TTC549 (cell line): ENCODE measurements around the gene ZNF556.

Experiments used
- FAIRE-seq: peaks from 2 replicates; lab custom pipeline; 2012; peaks lifted over from hg19 to GRCh38; lab: Jason Lieb, UNC

Gene ZNF556

DNA sequence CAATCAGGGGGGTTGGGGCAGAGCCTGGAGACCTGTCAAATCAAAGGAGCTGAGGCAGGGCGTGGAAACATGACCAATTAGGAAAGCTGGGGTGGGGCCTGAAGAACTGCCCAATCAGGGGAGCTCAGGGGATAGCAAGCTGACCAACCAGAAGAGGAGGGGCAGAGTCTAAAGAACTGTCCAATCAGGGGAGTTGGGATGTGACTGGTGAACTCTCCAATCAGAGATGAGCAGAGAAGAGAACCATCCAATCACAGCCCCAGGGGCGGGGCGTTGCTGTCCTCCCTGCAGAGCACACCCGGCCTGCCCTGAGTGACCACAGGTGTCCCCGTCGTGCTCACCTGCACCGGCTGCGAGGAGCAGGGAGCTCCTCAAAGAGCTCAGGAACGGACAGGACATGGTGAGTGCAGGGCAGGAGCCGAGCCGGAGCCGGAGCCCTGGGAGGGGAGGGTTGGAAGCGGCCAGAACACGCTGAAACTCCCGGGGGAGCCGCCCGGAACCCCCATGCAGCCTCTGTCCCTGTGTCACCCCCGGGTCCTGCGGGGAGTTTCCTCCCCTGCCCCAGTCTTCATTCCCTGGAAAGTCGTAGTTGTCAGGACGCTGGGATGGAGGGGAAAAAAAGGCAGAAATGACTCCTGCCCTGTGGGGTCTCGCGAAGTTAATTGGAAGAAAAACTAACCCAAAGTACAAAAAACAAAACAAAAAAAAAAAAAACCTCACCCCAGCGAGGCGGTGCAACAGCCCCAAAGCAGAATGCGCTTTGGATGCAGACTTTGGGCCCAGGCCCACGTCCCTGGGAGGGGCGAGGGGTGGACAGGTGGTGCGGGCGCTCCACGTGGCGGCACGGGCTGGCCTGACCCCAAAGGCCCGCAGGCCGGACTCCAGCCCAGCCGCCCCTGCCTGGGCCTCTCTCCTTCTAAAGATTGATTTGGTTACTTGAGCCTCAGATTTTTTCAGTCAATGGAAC is at the start of gene ZNF556:
Gene ZNF556, plus strand, starts transcription at position 311 of the 967 bp plus-strand sequence. Its CDS starts 87 bp downstream, at position 398.
- no peak for FAIRE-seq

DNA sequence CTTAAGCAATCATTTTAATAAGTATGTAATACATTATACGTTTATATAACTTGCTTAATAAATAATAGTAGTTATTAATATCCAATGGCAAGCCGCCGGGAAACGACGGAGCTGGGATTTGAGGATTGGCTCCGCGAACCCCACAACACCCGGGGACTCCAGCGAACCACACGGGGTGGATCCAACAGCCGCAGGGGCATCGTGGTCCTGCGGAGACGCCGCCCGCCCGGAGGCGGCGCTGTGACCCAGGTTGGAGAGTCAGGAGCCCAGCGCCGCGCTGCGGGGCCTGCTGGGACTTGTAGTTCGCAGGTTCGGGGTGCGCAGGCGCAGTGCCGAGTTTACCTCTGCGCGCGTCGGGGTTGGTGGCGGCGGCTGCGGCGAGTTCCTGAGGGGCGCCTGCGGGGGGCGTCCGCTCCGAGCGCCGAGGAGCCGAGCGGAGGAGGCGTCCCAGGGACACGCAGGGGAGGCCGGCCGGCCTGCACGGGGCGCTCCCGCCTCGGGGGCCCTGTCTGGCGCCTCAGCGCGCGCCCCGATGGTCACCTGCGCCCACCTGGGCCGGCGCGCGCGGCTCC is 47.5 kb upstream of the ZNF556 start, which contains the start of gene ZNF554:
Gene ZNF554, plus strand, starts transcription at position 329 of the 572 bp plus-strand sequence. Its CDS starts 204 bp downstream, at position 533.
- no peak for FAIRE-seq

DNA sequence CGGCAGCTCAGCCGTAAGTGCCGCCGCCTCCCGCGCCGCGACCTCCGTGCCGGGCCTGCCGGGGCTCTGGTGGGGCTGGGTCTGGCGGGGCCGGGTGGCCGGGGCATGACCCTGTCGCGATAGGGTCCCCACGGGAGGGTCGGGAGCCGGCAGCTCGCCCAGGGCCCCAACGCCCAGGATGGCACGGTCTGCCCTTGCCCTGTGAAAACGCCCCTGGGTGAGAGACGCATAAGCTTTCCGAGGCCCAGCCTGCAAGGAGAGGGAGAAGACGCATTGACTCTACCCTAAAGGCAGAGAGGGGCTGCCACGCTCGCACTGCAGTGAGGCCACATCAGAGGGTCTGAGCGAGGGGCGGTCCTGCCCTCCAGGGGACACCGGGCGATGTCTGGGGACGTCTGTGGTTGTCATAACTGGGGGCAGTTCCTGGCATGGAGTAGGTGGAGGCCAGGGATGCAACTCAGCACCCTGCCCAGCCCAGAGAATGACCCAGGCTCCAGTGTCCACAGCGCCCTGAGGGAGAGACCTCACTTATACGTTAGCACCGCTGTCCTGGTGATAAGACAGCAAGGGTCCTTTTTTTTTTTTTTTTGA is 46.9 kb upstream of the ZNF556 start:
- FAIRE-seq: no peak

DNA sequence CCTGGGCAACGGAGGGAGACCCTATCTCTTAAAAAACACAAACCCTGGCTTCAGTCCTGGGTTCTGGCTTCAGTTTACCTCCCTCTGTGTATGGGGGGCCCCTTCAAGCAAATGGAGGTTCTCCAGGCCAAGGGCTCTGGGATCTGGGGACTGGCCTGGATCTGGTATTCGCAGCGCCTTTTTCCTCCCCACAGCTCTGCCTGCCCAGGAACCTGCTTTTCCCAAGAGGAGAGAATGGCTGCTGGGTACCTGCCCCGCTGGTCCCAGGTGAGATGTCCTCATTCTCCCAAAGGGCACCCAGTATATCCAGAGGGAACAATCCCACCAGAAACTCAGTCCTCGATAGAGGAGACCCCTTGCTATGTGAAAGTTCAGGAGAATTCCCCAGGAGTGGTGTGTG is 44.3 kb upstream of the ZNF556 start:
- FAIRE-seq: no peak

DNA sequence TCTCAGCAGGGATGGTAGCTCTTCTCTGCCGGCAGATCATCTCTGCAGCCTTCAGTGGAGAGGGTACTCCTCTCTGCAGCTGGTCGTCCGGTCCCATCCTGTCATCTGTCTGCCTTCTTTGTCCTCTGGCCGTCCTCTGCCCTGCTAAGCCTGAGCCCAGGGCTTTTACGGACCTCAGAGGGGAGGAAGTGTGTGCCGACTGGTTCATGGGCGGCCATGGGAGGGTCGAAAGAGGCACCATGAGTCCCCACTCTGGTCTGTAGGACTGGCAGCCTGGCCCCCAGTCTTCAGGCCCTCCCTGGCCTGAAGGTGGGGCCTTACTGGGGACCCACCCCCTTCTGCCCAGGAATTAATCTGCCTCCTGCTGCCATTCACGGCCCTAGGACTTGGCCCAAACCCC is 43.5 kb upstream of the ZNF556 start:
- no peak for FAIRE-seq

DNA sequence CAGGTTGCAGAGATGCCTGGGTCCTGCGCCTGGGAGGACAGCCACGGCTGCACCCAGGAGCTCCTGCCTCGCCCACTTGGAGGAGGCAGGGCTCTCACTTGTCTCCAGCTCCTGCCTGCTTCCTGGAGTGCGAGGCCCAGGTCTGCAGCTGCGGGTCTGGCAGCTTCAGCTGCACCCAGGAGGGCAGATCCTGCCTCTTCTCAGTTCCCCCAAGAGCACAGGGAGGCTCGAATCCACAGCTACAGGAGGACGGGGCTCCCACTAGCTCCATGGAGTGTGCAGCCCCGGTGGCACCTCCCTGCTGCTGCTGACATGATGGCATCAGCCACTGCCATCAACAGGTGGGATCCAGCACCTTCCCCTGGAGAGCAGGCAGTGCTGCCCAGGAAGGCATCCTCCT is 43.0 kb upstream of the ZNF556 start:
- no peak for FAIRE-seq

DNA sequence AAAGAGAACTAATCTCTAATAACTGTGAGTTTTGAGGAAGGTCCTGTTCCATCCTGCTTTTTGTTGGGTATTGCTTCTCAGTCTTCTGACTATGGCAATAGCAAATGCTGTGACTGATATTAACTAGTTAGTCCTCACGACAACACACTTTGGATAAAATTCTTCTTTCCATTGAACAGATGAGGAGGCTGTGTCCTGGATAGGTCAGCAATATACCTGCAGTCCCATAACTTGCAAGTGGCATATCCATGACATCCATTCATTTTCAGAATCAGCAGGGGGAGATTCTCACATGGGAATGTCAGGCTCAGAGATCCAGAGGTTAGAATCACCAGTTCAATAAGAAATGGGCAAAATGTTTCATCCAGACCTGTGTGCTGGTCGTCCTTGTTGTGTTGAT is 40.1 kb upstream of the ZNF556 start:
- no peak for FAIRE-seq

DNA sequence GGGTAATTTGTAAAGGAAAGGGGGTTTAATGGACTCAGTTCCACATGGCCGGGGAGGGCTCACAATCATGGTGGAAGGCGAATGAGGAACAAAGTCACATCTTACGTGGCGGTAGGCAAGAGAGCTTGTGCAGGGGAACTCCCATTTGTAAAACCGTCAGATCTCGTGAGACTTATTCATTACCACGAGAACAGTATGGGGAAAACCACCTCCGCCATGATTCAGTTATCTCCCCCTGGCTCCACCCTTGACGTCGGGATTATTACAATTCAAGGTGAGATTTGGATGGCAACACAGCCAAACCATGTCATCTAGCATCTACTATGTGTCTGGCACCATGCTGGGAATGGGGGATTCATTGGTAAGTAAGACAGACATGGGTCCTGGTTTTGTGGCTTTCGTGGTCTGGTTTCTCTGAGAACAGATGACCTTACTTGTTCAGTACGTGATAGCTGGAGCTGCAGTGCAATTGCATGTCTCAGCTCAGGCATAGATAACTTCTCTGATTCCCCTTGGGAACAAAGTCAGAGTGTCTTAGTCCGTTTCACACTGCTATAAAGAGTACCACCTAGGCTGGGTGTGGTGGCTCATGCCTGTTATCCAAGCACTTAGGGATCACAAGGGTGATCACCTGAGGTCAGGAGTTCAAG is 39.2 kb upstream of the ZNF556 start:
- no peak for FAIRE-seq

DNA sequence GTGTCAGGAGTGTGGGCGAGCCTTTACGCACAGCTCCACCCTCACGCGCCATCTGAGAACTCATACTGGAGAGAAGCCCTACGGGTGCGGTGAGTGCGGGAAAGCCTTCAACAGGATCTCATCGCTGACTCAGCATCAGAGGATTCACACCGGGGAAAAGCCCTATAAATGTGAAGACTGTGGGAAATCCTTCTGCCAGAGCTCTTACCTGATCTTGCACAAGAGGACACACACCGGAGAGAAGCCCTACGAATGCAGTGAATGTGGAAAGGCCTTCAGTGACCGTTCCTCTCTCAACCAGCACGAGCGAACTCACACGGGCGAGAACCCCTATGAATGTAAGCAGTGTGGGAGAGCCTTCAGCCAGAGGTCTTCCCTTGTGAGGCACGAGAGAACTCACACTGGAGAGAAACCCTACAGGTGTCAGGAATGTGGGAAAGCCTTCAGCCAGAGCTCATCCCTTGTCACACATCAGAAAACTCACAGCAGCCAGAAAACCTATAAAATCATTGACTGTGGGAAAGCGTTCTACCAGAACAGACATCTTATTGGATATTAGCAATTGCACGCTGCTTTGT is 32.8 kb upstream of the ZNF556 start:
- no peak for FAIRE-seq

DNA sequence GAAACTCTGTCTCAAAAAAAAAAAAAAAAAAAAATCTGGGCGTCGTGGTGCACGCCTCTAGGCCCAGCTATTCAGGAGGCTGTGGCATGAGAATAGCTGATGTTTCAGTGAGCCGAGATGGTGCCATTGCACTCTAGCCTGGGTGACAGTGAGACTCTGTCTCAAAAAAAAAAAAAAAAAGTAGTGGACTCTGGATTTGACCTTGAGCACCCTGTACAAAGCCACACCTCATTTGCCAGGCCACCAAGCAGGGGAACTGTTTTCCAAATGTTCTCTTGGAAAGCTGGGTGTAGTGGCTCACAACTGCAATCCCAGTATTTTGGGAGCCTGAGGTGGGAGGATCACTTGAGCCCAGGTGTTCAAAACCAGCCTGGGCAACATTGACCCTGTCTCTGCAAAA is 29.7 kb upstream of the ZNF556 start:
- FAIRE-seq: no peak

DNA sequence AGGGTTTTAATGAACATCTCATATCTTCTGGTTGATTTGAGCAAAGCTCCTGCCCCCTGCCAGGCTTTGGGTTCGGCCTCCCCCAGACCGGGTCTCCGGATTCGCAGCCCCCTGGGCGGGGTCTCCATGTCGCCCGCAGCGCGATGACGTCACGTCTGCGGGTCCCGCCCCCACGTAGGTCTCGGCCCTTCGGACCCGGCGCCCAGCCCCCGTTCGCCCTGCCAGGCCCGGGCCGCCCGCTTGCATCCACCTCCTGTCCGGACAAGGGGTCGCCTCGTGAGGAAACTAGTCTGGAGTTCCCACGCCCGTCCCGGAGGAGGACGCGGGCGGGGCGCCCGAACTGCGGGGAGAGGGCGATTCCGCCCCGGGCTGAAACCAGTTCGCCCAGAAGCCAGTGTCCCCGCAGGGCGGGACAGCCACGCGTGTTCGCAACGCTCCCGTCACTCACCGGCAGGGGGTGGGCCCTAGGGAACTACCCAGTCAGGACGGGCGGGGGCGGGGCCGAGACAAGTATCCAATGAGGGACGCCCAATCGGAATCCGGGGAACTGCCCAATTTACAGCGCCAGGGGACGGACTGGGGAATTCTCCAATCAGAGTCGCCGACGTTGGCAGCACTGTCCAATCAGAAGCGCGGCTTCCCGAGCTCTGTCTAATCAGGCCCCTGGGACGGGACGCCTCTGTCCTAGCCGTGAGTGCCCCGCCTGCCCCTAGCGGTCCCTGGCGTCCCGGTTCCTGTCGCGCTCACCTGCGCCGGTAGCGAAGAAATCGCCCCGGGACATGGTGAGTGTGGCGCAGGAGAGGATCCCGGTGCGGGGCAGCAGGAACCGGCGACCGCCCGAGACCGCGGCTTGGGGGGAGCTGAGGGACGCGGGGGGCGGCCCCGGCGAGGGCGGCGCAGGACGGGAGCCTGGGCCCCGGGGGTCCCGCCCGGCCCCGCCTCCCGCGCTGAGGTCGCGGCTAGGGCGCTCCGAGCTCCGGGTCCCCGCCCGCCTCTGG is 26.0 kb upstream of the ZNF556 start, which contains the start of gene ZNF555:
Gene ZNF555, plus strand, starts transcription at position 682 of the 998 bp plus-strand sequence. Its CDS starts 98 bp downstream, at position 780.
- FAIRE-seq: peak; percentile 90

DNA sequence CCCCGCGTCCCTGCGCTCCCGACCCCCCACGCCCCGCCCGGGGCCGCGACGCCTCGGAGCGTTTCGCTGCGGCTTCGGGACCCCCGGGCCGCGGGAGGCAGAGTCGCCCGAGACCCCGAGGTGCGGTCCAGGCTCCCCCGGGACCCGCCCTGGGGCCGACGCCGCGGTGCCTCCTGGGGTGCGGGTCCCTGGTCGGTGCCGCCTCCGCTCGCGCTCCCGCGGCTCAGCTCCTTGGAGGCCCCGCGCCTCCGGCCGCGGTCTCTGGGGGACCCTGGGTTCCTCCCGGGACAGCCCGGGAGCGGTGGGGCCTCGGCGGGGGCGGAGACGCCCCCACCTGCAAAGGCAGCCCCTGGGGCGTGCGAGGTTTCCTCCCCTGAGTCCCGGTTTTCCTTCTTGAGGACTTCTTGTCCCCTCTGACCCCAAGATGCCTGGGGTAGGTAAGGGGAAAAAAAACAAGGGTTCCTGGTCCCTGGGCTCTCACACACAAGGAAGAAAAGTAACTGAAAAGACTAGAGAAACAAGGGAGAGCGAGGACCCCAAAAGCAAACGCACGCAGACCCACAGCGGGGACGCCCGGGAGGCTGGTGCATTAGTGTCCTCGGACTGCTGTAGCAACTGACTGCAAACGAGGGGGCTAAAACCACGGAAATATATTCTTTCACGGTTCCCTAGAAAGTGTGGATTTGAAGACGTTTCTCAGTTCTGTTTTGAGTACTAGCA is 25.1 kb upstream of the ZNF556 start:
- FAIRE-seq: no peak

DNA sequence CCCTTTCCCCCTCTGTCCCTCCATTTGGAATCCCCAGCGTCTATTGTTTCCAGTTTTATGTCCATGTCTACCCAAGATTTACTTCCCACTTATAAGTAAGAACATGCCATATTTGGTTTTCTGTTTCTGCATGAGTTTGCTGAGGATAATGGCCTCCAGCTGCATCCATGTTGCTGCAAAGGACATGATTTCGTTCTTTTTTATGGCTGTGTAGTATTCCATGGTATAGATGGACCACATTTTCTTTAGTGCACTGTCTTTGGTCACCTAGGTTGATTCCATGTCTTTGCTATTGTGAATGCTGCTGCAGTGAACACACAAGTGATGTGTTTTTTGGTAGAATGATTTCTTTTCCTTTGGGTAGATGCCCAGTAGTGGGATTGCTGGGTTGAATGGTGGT is 22.0 kb upstream of the ZNF556 start:
- no peak for FAIRE-seq

DNA sequence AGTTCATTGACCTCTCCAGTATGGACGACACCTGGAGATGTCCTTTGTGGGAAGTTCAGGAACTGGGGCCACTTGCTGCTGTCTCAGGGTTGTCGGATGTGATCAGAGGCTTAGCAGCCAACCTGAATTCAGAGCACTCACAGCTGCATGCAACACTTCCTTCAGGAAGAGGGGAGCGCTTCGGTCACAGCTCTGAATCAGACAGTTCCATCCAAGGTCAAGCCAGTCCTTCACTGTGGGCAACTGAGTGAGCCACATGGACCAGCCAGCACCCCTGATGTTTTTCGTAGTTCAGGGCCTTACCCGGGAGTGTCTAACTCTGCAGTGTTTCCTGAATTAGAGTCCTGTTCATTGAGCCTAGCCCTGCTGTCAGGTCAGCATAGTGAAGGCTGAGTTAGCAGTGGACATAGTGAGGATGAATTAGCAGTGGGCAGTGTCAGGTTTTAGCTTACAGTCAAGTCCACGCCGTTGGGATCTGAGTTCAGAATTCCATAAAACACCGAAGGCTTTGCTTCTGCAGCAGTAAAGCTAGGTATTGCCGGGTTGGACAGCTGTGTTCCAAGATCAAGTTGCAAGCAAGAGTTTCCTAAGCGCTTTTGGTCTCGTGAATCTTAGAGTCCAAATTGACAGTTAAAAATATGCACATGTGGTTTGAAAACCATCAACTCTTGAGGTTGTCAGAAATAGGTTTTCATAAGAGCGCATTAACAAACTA is 20.8 kb upstream of the ZNF556 start:
- no peak for FAIRE-seq

DNA sequence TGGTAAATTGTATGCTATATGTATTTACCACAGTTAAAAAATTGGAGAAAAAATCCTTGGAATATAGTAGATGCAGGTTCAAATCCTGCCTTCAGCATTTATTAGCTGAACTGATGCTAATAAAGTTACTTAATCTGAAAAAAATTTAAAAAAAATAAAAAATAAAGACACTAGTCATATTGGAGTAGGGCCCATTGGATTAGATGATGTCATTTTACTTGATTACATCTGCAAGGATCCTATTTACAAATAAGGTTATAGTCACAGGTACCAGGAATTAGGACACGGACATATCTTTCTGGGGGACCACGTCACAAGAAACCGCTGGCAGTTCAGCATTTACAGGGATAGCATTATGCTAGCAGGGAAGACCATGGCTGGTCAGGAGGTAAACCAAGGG is 19.6 kb upstream of the ZNF556 start:
- FAIRE-seq: no peak

DNA sequence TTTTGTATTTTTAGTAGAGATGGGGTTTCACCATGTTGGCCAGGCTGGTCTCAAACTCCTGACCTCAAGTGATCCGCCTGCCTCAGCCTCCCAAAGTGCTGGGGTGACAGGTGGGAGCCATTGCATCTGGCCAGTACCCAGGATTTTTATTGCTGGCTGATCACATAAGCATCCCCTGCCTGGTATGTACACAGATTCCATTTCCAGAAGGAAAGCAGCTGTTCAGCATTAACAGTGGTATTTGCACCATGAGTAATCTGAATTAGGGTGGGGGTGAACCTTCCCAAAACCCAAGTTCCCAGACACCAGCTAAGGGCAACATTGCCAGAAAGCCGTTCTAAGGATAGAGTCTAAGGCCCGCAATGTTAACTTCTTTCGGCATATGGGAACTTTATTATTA is 18.5 kb upstream of the ZNF556 start:
- no peak for FAIRE-seq

DNA sequence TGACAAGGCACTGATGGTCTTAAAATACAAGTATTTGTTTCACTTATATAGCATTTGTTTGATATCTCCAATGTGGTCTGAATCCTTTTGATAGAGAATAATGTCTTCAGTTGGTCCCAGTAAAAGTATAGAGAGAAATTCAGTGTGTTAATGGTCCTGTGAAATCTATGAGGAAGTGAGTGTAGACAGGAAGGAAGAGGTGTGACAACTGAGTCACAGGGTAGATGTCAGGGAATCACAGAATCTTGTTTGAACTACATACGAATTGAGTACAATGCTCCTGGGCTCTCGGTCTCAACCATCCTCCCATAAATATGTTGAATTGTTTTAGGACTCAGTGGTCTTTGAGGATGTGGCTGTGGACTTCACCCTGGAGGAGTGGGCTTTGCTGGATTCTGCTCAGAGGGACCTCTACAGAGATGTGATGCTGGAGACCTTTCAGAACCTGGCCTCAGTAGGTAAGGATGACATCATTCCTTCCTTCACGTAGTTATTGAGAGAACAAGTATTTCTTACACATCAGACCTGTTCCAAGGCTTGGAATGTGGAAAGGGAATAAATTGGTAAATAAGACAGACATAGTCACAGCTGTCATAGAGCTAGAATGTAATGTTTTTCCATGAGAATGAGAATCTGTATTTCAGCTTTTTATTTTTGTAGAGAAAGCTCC is 16.7 kb upstream of the ZNF556 start:
- no peak for FAIRE-seq

DNA sequence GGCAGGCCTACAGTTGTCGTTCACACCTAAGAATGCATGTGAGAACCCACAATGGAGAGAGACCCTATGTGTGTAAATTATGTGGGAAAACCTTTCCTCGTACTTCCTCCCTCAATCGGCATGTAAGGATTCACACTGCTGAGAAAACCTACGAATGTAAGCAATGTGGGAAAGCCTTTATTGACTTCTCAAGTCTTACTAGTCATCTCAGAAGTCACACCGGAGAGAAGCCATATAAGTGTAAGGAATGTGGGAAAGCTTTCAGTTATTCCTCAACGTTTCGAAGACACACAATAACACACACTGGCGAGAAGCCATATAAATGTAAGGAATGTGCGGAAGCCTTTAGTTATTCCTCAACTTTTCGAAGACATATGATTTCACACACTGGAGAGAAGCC is 14.5 kb upstream of the ZNF556 start:
- FAIRE-seq: no peak

DNA sequence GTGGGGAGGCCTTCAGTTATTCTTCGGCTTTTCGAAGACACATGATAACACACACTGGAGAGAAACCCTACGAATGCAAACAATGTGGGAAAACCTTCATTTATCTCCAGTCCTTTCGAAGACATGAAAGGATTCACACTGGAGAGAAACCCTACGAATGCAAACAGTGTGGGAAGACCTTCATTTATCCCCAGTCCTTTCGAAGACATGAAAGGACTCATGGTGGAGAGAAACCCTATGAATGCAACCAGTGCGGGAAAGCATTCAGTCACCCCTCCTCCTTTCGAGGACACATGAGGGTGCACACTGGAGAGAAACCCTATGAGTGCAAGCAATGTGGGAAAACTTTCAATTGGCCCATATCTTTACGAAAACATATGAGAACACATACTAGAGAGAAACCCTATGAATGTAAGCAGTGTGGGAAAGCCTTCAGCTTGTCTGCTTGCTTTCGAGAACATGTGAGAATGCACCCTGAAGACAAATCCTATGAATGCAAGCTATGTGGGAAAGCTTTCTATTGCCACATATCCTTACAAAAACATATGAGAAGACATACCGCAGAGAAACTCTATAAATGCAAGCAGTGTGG is 14.0 kb upstream of the ZNF556 start:
- FAIRE-seq: no peak
